ENCODE measurements around the gene PDIA6. TPM values are rescaled to one million over a fixed set of nuclear protein-coding genes. Genes with fewer than 3 reads are reported as not detected.

PDIA6 gene
- total and polyA plus RNA-seq, 4 donors: 159 to 348 (median 246) TPM

GRCh38 chr2:10814571-10815331 is 2.2 kb upstream of the PDIA6 start:
- Histone ChIP-seq H3K9me3 (ENCODE audit: control insufficient read depth in 4 of 4, low read length in 3 of 4) (no peaks in the 10 kb centered on the region), H3K27me3 (ENCODE audit: control insufficient read depth in 4 of 4, insufficient read depth in 4 of 4, low read length in 3 of 4) (no peaks in the 10 kb centered on the region), H3K4me3 (ENCODE audit: low read depth in 1 of 3, low read length in 3 of 3) (no peak overlapping the region), H3K36me3 (ENCODE audit: control insufficient read depth in 4 of 4, insufficient read depth in 3 of 4, low read depth in 1 of 4, low read length in 3 of 4) (peaks cover 0 to 1% (median 0%) of the 10 kb centered on the region in 4 donors), H3K4me1 (ENCODE audit: control insufficient read depth in 4 of 4, insufficient read depth in 4 of 4, low read length in 3 of 4) (peaks cover 4 to 23% (median 18%) of the 10 kb centered on the region in 4 donors), H3K27ac (ENCODE audit: low read depth in 1 of 2, low read length in 2 of 2) (no peak overlapping the region), H3K9ac (ENCODE audit: low read depth in 1 of 2, low read length in 2 of 2) (no peak overlapping the region)
- no peak for DNase-seq (ENCODE audit: low spot score)
- 67% methylated on average over 16 of the region's 16 CpGs for WGBS
- TF ChIP-seq JUND (IDR thresholded peaks at IDR 0.05) (no peak), CTCF (IDR thresholded peaks at IDR 0.05; ENCODE audit: low read depth, low read length, missing input control) (no peak), YY1 (IDR thresholded peaks at IDR 0.05) (no peak), GABPA (IDR thresholded peaks at IDR 0.05 in 1 of 2, conservative IDR thresholded peaks at IDR 0.05 in 1 of 2) (no peak), FOXA1 (IDR thresholded peaks at IDR 0.05) (no peak), TAF1 (conservative IDR thresholded peaks at IDR 0.05) (no peak), MAX (IDR thresholded peaks at IDR 0.05) (no peak)

- Histone ChIP-seq H3K4me3 (ENCODE audit: low read depth in 1 of 3, low read length in 3 of 3) (no peak overlapping the region), H3K27me3 (ENCODE audit: control insufficient read depth in 4 of 4, insufficient read depth in 4 of 4, low read length in 3 of 4) (no peaks in the 10 kb centered on the region), H3K9me3 (ENCODE audit: control insufficient read depth in 4 of 4, low read length in 3 of 4) (no peaks in the 10 kb centered on the region), H3K27ac (ENCODE audit: low read depth in 1 of 2, low read length in 2 of 2) (no peak overlapping the region), H3K9ac (ENCODE audit: low read depth in 1 of 2, low read length in 2 of 2) (no peak overlapping the region), H3K4me1 (ENCODE audit: control insufficient read depth in 4 of 4, insufficient read depth in 4 of 4, low read length in 3 of 4) (peaks cover 5 to 25% (median 19%) of the 10 kb centered on the region in 4 donors), H3K36me3 (ENCODE audit: control insufficient read depth in 4 of 4, insufficient read depth in 3 of 4, low read depth in 1 of 4, low read length in 3 of 4) (peaks cover 0 to 1% (median 0%) of the 10 kb centered on the region in 4 donors)
- no peak for DNase-seq (ENCODE audit: low spot score)
- WGBS: 76% methylated on average over 10 of the region's 10 CpGs
- TF ChIP-seq HNF4A (conservative IDR thresholded peaks at IDR 0.05) (no peak), TAF1 (conservative IDR thresholded peaks at IDR 0.05) (no peak), FOXA1 (IDR thresholded peaks at IDR 0.05) (no peak), ATF3 (IDR thresholded peaks at IDR 0.05) (no peak), RAD21 (IDR thresholded peaks at IDR 0.05) (no peak), NR2F2 (IDR thresholded peaks at IDR 0.05) (no peak), MAX (IDR thresholded peaks at IDR 0.05) (no peak), HNF4G (IDR thresholded peaks at IDR 0.05) (no peak), RXRA (IDR thresholded peaks at IDR 0.05) (no peak), ZBTB33 (IDR thresholded peaks at IDR 0.05) (no peak), YY1 (IDR thresholded peaks at IDR 0.05) (no peak), GABPA (IDR thresholded peaks at IDR 0.05 in 1 of 2, conservative IDR thresholded peaks at IDR 0.05 in 1 of 2) (no peak), JUND (IDR thresholded peaks at IDR 0.05) (no peak), EGR1 (IDR thresholded peaks at IDR 0.05; ENCODE audit: low read depth in 2 of 2) (no peak), CTCF (IDR thresholded peaks at IDR 0.05; ENCODE audit: low read depth, low read length, missing input control) (no peak), FOXA2 (IDR thresholded peaks at IDR 0.05) (no peak), SP1 (IDR thresholded peaks at IDR 0.05) (no peak)
- TF ChIP-seq, protein P1, sequence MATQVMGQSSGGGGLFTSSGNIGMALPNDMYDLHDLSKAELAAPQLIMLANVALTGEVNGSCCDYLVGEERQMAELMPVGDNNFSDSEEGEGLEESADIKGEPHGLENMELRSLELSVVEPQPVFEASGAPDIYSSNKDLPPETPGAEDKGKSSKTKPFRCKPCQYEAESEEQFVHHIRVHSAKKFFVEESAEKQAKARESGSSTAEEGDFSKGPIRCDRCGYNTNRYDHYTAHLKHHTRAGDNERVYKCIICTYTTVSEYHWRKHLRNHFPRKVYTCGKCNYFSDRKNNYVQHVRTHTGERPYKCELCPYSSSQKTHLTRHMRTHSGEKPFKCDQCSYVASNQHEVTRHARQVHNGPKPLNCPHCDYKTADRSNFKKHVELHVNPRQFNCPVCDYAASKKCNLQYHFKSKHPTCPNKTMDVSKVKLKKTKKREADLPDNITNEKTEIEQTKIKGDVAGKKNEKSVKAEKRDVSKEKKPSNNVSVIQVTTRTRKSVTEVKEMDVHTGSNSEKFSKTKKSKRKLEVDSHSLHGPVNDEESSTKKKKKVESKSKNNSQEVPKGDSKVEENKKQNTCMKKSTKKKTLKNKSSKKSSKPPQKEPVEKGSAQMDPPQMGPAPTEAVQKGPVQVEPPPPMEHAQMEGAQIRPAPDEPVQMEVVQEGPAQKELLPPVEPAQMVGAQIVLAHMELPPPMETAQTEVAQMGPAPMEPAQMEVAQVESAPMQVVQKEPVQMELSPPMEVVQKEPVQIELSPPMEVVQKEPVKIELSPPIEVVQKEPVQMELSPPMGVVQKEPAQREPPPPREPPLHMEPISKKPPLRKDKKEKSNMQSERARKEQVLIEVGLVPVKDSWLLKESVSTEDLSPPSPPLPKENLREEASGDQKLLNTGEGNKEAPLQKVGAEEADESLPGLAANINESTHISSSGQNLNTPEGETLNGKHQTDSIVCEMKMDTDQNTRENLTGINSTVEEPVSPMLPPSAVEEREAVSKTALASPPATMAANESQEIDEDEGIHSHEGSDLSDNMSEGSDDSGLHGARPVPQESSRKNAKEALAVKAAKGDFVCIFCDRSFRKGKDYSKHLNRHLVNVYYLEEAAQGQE (IDR thresholded peaks at IDR 0.05): no peak
Measured at GRCh38 chr2:10814142-10814541, 1.6 kb upstream of the PDIA6 start.
